H1 (cell line): Measurements from ENCODE around the gene GRK5. TPM values are rescaled to one million over a fixed set of nuclear protein-coding genes. Genes with fewer than 3 reads are reported as not detected.

Source experiments
- CTCF ChIA-PET: fragments of 300-600 bp; sonication (Branson Sonifier 250); formaldehyde crosslinking; loops from one replicate; lab custom pipeline; 2021; ENCODE audit not compliant: partially characterized antibody; lab: Charles Lee
- POLR2A ChIA-PET: fragments of 300-600 bp; sonication (Branson Sonifier 250); formaldehyde crosslinking; loops from one replicate; lab custom pipeline; 2021; ENCODE audit warnings: inconsistent platforms; ENCODE audit not compliant: partially characterized antibody; lab: Charles Lee
- DNase-seq, 2 experiments: peaks; one replicate each; pipeline versions ENCODE4 v3.0.0 to v3.0.0-alpha.2; 2010 to 2022; ENCODE audit warnings: low spot score in 2 of 2, low read depth in 1 of 2, mixed read lengths in 1 of 2
- FAIRE-seq: peaks from 2 replicates; lab custom pipeline; 2011; peaks lifted over from hg19 to GRCh38; lab: Jason Lieb, UNC
- H2AFZ ChIP-seq: 2 replicates; pipeline ENCODE4 v1.8.1; 2012; ENCODE audit warnings: low read length, inconsistent platforms
- H2AK5ac ChIP-seq: 2 replicates; pipeline ENCODE4 v1.6.1; 2013; ENCODE audit warnings: low read depth, low read length
- H2BK120ac ChIP-seq: replicated peaks from 2 replicates; pipeline ENCODE3; 2013; ENCODE audit warnings: low read depth, low read length, inconsistent platforms
- H2BK12ac ChIP-seq: 2 replicates; pipeline ENCODE4 v1.6.1; 2013; ENCODE audit warnings: low read depth, low read length
- H2BK15ac ChIP-seq: 2 replicates; pipeline ENCODE4 v1.6.1; 2013; ENCODE audit warnings: low read length
- H2BK20ac ChIP-seq: 2 replicates; pipeline ENCODE4 v1.6.1; 2013; ENCODE audit warnings: low read length
- H2BK5ac ChIP-seq: 2 replicates; pipeline ENCODE4 v1.6.1; 2013; ENCODE audit warnings: low read depth, low read length
- H3K14ac ChIP-seq: 2 replicates; pipeline ENCODE4 v1.6.1; 2013; ENCODE audit warnings: inconsistent platforms; ENCODE audit not compliant: insufficient read length
- H3K18ac ChIP-seq: 2 replicates; pipeline ENCODE4 v1.6.1; 2013; ENCODE audit warnings: low read length; ENCODE audit errors: extremely low read depth
- H3K23ac ChIP-seq: 2 replicates; pipeline ENCODE4 v1.6.1; 2013; ENCODE audit warnings: inconsistent platforms; ENCODE audit not compliant: insufficient read length
- H3K23me2 ChIP-seq: 2 replicates; pipeline ENCODE4 v1.6.1; 2013; ENCODE audit warnings: low read depth, low read length
- H3K27ac ChIP-seq: 2 replicates; pipeline ENCODE4 v1.6.1; 2011; ENCODE audit warnings: low read depth, low read length, inconsistent platforms
- H3K27me3 ChIP-seq, 4 experiments: replicated peaks in 1 of 4; 1 replicate in 1 of 4; 2 replicates in 3 of 4; pipeline versions ENCODE4 v1.6.1 to v1.8.1; 2011 to 2013; ENCODE audit warnings: low read length in 3 of 4, mild to moderate bottlenecking in 3 of 4, inconsistent platforms in 2 of 4, mixed read lengths in 2 of 4, moderate library complexity in 1 of 4; ENCODE audit not compliant: control insufficient read depth in 3 of 4, insufficient read depth in 3 of 4; ENCODE audit errors: extremely low read depth in 1 of 4
- H3K36me3 ChIP-seq, 4 experiments: 2 replicates each; pipeline versions ENCODE4 v1.6.1 to v1.8.1; 2011 to 2013; ENCODE audit warnings: mild to moderate bottlenecking in 4 of 4, low read length in 3 of 4, moderate library complexity in 2 of 4, control low read depth in 1 of 4, inconsistent platforms in 1 of 4; ENCODE audit not compliant: insufficient read depth in 4 of 4, control insufficient read depth in 2 of 4
- H3K4ac ChIP-seq: replicated peaks from 2 replicates; pipeline ENCODE3; 2013; ENCODE audit warnings: low read length, low read depth, mixed read lengths, inconsistent platforms; ENCODE audit not compliant: insufficient read length
- H3K4me1 ChIP-seq, 4 experiments: replicated peaks in 1 of 4; 1 replicate in 1 of 4; 2 replicates in 3 of 4; pipeline versions ENCODE4 v1.6.1 to v1.8.1; 2011 to 2013; ENCODE audit warnings: low read length in 3 of 4, inconsistent platforms in 2 of 4, mixed read lengths in 1 of 4; ENCODE audit not compliant: insufficient read depth in 4 of 4, control insufficient read depth in 3 of 4
- H3K4me2 ChIP-seq, 2 experiments: 2 replicates each; pipeline versions ENCODE4 v1.6.1 to v1.8.1; 2011 to 2013; ENCODE audit warnings: low read depth in 2 of 2, low read length in 2 of 2, control low read depth in 1 of 2, inconsistent platforms in 1 of 2, mild to moderate bottlenecking in 1 of 2; ENCODE audit not compliant: insufficient read depth in 1 of 2
- H3K4me3 ChIP-seq, 4 experiments: fragments of 200-600, 300-600 bp in 1 of 4; sonication (generic), shearing (Covaris generic), sonication (Bioruptor Twin) in 1 of 4; 2 replicates each; pipeline versions ENCODE4 v1.5.1 to v1.8.1; 2011 to 2016; ENCODE audit warnings: low read length in 4 of 4, low read depth in 3 of 4, control low read depth in 2 of 4, inconsistent platforms in 2 of 4, mild to moderate bottlenecking in 2 of 4, mixed read lengths in 1 of 4, moderate library complexity in 1 of 4; ENCODE audit not compliant: insufficient read depth in 2 of 4; ENCODE audit errors: extremely low read depth in 1 of 4
- H3K56ac ChIP-seq: replicated peaks from 2 replicates; pipeline ENCODE3; 2013; ENCODE audit warnings: low read depth, mild to moderate bottlenecking, mixed read lengths, low read length, inconsistent platforms; ENCODE audit not compliant: insufficient read length
- H3K79me1 ChIP-seq: 2 replicates; pipeline ENCODE4 v1.6.1; 2013; ENCODE audit warnings: low read depth, low read length, control low read depth
- H3K79me2 ChIP-seq, 2 experiments: 2 replicates each; pipeline versions ENCODE4 v1.6.1 to v1.8.1; 2012 to 2013; ENCODE audit warnings: low read length in 2 of 2, mild to moderate bottlenecking in 2 of 2, inconsistent platforms in 1 of 2; ENCODE audit not compliant: insufficient read depth in 2 of 2, control insufficient read depth in 1 of 2
- H3K9ac ChIP-seq, 4 experiments: replicated peaks in 1 of 4; 1 replicate in 1 of 4; 2 replicates in 3 of 4; pipeline versions ENCODE4 v1.6.1 to v1.8.1; 2011 to 2013; ENCODE audit warnings: low read depth in 3 of 4, low read length in 3 of 4, control low read depth in 2 of 4, mild to moderate bottlenecking in 2 of 4, moderate library complexity in 2 of 4, inconsistent platforms in 1 of 4; ENCODE audit errors: extremely low read depth in 1 of 4
- H3K9me3 ChIP-seq, 2 experiments: 2 replicates each; pipeline versions ENCODE4 v1.6.1 to v1.8.1; 2012 to 2013; ENCODE audit warnings: mild to moderate bottlenecking in 2 of 2, moderate library complexity in 2 of 2, control low read depth in 1 of 2, inconsistent platforms in 1 of 2, low read depth in 1 of 2, low read length in 1 of 2, mixed read lengths in 1 of 2; ENCODE audit not compliant: insufficient read depth in 2 of 2
- H4K20me1 ChIP-seq, 2 experiments: replicated peaks in 1 of 2; 2 replicates each; pipeline versions ENCODE3 to v1.8.1; 2011 to 2013; ENCODE audit warnings: inconsistent platforms in 2 of 2, low read length in 2 of 2, mild to moderate bottlenecking in 1 of 2; ENCODE audit not compliant: insufficient read depth in 2 of 2, control insufficient read depth in 1 of 2
- H4K5ac ChIP-seq: 2 replicates; pipeline ENCODE4 v1.6.1; 2013; ENCODE audit warnings: low read length, low read depth, mixed read lengths, inconsistent platforms; ENCODE audit not compliant: insufficient read length
- H4K8ac ChIP-seq: 2 replicates; pipeline ENCODE4 v1.8.0; 2013; ENCODE audit warnings: mild to moderate bottlenecking, moderate library complexity, low read length, inconsistent platforms; ENCODE audit not compliant: insufficient read depth; ENCODE audit errors: extremely low read depth
- H4K91ac ChIP-seq: replicated peaks from 2 replicates; pipeline ENCODE3; 2013; ENCODE audit warnings: low read length, mixed read lengths, inconsistent platforms; ENCODE audit not compliant: insufficient read length
- BACH1 ChIP-seq: IDR thresholded peaks from 2 replicates; pipeline ENCODE4 v1.6.1; 2012; ENCODE audit warnings: low read length, improper control_type of control experiment
- GTF2F1 ChIP-seq: IDR thresholded peaks from 2 replicates; pipeline ENCODE4 v1.6.1; 2012; ENCODE audit warnings: low read depth, low read length, improper control_type of control experiment, borderline replicate concordance
- KDM5A ChIP-seq: fragments of 200-600 bp; IDR thresholded peaks from 2 replicates; pipeline ENCODE4 v1.7.1; 2012; ENCODE audit warnings: mild to moderate bottlenecking, low read length, inconsistent platforms, mixed read lengths
- POU5F1 ChIP-seq: IDR thresholded peaks from 2 replicates; pipeline ENCODE4 v1.6.1; 2011; ENCODE audit warnings: low read depth, mild to moderate bottlenecking, low read length, moderate library complexity
- RBBP5 ChIP-seq: IDR thresholded peaks from 2 replicates; pipeline ENCODE4 v1.7.1; 2012; ENCODE audit warnings: low read depth, mild to moderate bottlenecking, inconsistent platforms, low read length, moderate library complexity, borderline replicate concordance
- SAP30 ChIP-seq: fragments of 300-600 bp; sonication (generic); IDR thresholded peaks from 2 replicates; pipeline ENCODE4 v1.7.1; 2012; ENCODE audit warnings: low read length, moderate library complexity, mild to moderate bottlenecking, inconsistent platforms; ENCODE audit not compliant: insufficient read depth, insufficient replicate concordance
- SP2 ChIP-seq: IDR thresholded peaks from 2 replicates; pipeline ENCODE4 v1.6.1; 2012; ENCODE audit warnings: mild to moderate bottlenecking, low read length, inconsistent platforms
- SRF ChIP-seq: IDR thresholded peaks from 2 replicates; pipeline ENCODE4 v1.6.1; 2011; ENCODE audit warnings: mild to moderate bottlenecking, low read depth, low read length, moderate library complexity
- TEAD4 ChIP-seq: IDR thresholded peaks from 2 replicates; pipeline ENCODE4 v1.6.1; 2012; ENCODE audit warnings: low read depth, low read length, inconsistent platforms, mixed read lengths
- WGBS, 2 experiments: shearing (Covaris generic) in 1 of 2; methylation state at CpG; one replicate each; pipeline versions ENCODE4 v1.1.6 to v1.1.7; 2013 to 2015; ENCODE audit warnings: low lambda C conversion rate in 2 of 2, mixed read lengths in 2 of 2, inconsistent platforms in 1 of 2, low coverage in 1 of 2, missing lambda C conversion rate in 1 of 2; ENCODE audit not compliant: insufficient replicate concordance in 2 of 2, insufficient coverage in 1 of 2, insufficient read length in 1 of 2; ENCODE audit errors: extremely low coverage in 1 of 2, missing lambda C conversion rate in 1 of 2; 5-methylcytosine and 5-hydroxymethylcytosine counted together
- polyA plus RNA-seq, 7 experiments: library from polyadenylated mRNA; depleted of rRNA in 3 of 7; stranded (reverse) in 5 of 7; unstranded in 2 of 7; fragments of >200 nt in 5 of 7; fragments of 200-250 nt in 2 of 7; gene quantifications; 1 replicate in 5 of 7; 2 replicates in 1 of 7; 4 replicates in 1 of 7; pipeline versions ENCODE4 v1.2.1 to v1.2.3, GENCODE V29; 2011 to 2013; ENCODE audit warnings: missing spikeins in 2 of 7, mixed read lengths in 2 of 7
- total RNA-seq: library from RNA; stranded (reverse); fragmentation: NEBNext Ultra II Directional; extraction: Animal tissue kit (Norgen Biotek cat#: 25700); gene quantifications from 2 replicates; pipeline ENCODE4 v1.2.1, GENCODE V29; 2021
- TF ChIP-seq, protein P1 (sequence below), 3 experiments: IDR thresholded peaks; 1 replicate in 2 of 3; 2 replicates in 1 of 3; pipeline versions ENCODE4 v1.5.1 to v1.6.1; 2011; ENCODE audit warnings: low read length in 3 of 3, mild to moderate bottlenecking in 3 of 3, inconsistent platforms in 2 of 3, low read depth in 1 of 3, moderate library complexity in 1 of 3; ENCODE audit not compliant: insufficient read depth in 1 of 3; ENCODE audit errors: control extremely low read depth in 1 of 3

Gene GRK5
- total and polyA plus RNA-seq, 2 of the 8 experiments (the other 6 are each of a cell fraction or from before 2014, with no cell fraction given), result 0.54 to 2.5 TPM

- DNase-seq, result no peak
- H3K4me2 ChIP-seq, result no peak overlapping the region
- no peak for TF ChIP-seq SRF
- TF ChIP-seq BACH1, result no peak
- no peak for TF ChIP-seq POU5F1
- TF ChIP-seq SP2, result no peak
- no peak for TF ChIP-seq KDM5A
- TF ChIP-seq SAP30, result no peak
- TF ChIP-seq RBBP5, result no peak
- no peak for TF ChIP-seq GTF2F1
- TF ChIP-seq, protein P1, sequence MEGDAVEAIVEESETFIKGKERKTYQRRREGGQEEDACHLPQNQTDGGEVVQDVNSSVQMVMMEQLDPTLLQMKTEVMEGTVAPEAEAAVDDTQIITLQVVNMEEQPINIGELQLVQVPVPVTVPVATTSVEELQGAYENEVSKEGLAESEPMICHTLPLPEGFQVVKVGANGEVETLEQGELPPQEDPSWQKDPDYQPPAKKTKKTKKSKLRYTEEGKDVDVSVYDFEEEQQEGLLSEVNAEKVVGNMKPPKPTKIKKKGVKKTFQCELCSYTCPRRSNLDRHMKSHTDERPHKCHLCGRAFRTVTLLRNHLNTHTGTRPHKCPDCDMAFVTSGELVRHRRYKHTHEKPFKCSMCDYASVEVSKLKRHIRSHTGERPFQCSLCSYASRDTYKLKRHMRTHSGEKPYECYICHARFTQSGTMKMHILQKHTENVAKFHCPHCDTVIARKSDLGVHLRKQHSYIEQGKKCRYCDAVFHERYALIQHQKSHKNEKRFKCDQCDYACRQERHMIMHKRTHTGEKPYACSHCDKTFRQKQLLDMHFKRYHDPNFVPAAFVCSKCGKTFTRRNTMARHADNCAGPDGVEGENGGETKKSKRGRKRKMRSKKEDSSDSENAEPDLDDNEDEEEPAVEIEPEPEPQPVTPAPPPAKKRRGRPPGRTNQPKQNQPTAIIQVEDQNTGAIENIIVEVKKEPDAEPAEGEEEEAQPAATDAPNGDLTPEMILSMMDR (IDR thresholded peaks at IDR 0.05; ENCODE audit: control extremely low read depth in 1 of 3, insufficient read depth in 1 of 3, low read depth in 1 of 3, low read length in 3 of 3), result no peak
- no peak for TF ChIP-seq TEAD4
Observed at GRCh38 chr10:119161680-119162451, 45.5 kb upstream of the GRK5 start.

More at GRCh38 chr10:119161680-119162451, 45.5 kb upstream of the GRK5 start:
- no peaks in the 10 kb centered on the region for H3K79me2 ChIP-seq
- H3K4me1 ChIP-seq, result peaks cover 0 to 5% (median 0%) of the 10 kb centered on the region in 4 experiments; a peak in 2 of 7 replicates
- no peak overlapping the region for H2BK120ac ChIP-seq
- H3K27me3 ChIP-seq, result no peaks in the 10 kb centered on the region; a peak in 2 of 7 replicates
- H3K18ac ChIP-seq, result no peak overlapping the region
- no peak overlapping the region for H2BK15ac ChIP-seq
- ChIA-PET CTCF (interaction anchor here (0.6 to 1.6 kb wide), 5 partner anchors 12 to 261 kb away, joined by 3 to 4 read pairs (median 3); no protein-coding TSS in a partner anchor), POLR2A (interaction anchor here (0.9 to 1.5 kb wide), 3 partner anchors 9 to 17 kb away, joined by 5 to 10 read pairs (median 6); partner anchors contain the start of gene PRDX3)
- no peaks in the 10 kb centered on the region; a peak in 2 of 8 replicates for H3K36me3 ChIP-seq
- H2BK20ac ChIP-seq, result no peak overlapping the region
- H3K4ac ChIP-seq, result no peak overlapping the region
- H3K23ac ChIP-seq, result no peak overlapping the region
- no peaks in the 10 kb centered on the region; a peak in 1 of 4 replicates for H3K9me3 ChIP-seq
- H2AFZ ChIP-seq, result no peak overlapping the region
- peaks cover 10% of the 10 kb centered on the region for H3K23me2 ChIP-seq
- H3K4me3 ChIP-seq, result no peak overlapping the region
- no peak overlapping the region for H2AK5ac ChIP-seq
- 88% methylated on average over 11 of the region's 11 CpGs; no CpG with 5 or more reads in 1 of the 2 experiments for WGBS, 2 experiments
- FAIRE-seq, result no peak
- H3K27ac ChIP-seq, result no peak overlapping the region
- no peak overlapping the region for H4K91ac ChIP-seq
- H3K14ac ChIP-seq, result no peak overlapping the region
- H3K56ac ChIP-seq, result no peak overlapping the region
- no peak overlapping the region for H2BK12ac ChIP-seq
- no peak overlapping the region for H4K8ac ChIP-seq
- no peak overlapping the region for H2BK5ac ChIP-seq
- peaks cover 0 to 3% of the 10 kb centered on the region in 2 experiments for H4K20me1 ChIP-seq
- H3K79me1 ChIP-seq, result no peaks in the 10 kb centered on the region
- no peak overlapping the region for H4K5ac ChIP-seq
- H3K9ac ChIP-seq, result no peak overlapping the region
